HG03469 (cell line): ENCODE results near the gene EYA2.
"Not testable (repeated sequence)": the region's sequence is repeated elsewhere in the genome, so short reads cannot be mapped to it uniquely, and the experiment has no call there.

Experiments
- ATAC-seq: cut with Tn5 transposase; IDR thresholded peaks from one replicate; pipeline ENCODE4 v1.9.1; 2021; ENCODE audit warnings: mild to moderate bottlenecking, moderate library complexity, moderate number of reproducible peaks; ENCODE audit not compliant: unreplicated experiment

EYA2 gene

GRCh38 chr20:46894579-46894958, at the start of gene EYA2:
Gene EYA2, plus strand, starts transcription at chr20:46894843. Its CDS starts 95,168 bp downstream, at chr20:46990011.
- no peak for ATAC-seq

- no peak for ATAC-seq
These were observed 49.7 kb upstream of the EYA2 start for GRCh38 chr20:46844965-46845364.

GRCh38 chr20:46849269-46849668, 45.4 kb upstream of the EYA2 start:
- no peak for ATAC-seq

- no peak for ATAC-seq
These were observed 44.9 kb upstream of the EYA2 start for GRCh38 chr20:46849751-46850150.

- ATAC-seq: no peak
These were observed 44.2 kb upstream of the EYA2 start for GRCh38 chr20:46850416-46850815.

GRCh38 chr20:46850896-46851295, 43.7 kb upstream of the EYA2 start:
- ATAC-seq: no peak

GRCh38 chr20:46851746-46852145, 42.9 kb upstream of the EYA2 start:
- ATAC-seq: no peak

GRCh38 chr20:46852313-46852712, 42.3 kb upstream of the EYA2 start:
- ATAC-seq: no peak

- no peak for ATAC-seq
These were observed 40.7 kb upstream of the EYA2 start for GRCh38 chr20:46853926-46854325.

GRCh38 chr20:46857061-46857831, 37.4 kb upstream of the EYA2 start:
- no peak for ATAC-seq

- ATAC-seq: no peak
These were observed 28.8 kb upstream of the EYA2 start for GRCh38 chr20:46865824-46866223.

- no peak for ATAC-seq
These were observed 24.6 kb upstream of the EYA2 start for GRCh38 chr20:46870041-46870440.

- ATAC-seq: no peak
These were observed 22.1 kb upstream of the EYA2 start for GRCh38 chr20:46872328-46873211.

- ATAC-seq: no peak
These were observed 19.6 kb upstream of the EYA2 start for GRCh38 chr20:46875059-46875458.

GRCh38 chr20:46879386-46879785, 15.3 kb upstream of the EYA2 start:
- no peak for ATAC-seq

GRCh38 chr20:46879963-46880362, 14.7 kb upstream of the EYA2 start:
- not testable (repeated sequence) for ATAC-seq

- no peak for ATAC-seq
These were observed 10.8 kb upstream of the EYA2 start for GRCh38 chr20:46883892-46884291.

- ATAC-seq: no peak
These were observed 4.0 kb upstream of the EYA2 start for GRCh38 chr20:46890682-46891081.

- ATAC-seq: no peak
These were observed 1.6 kb upstream of the EYA2 start for GRCh38 chr20:46893051-46893450.

- ATAC-seq: no peak
These were observed 615 bp upstream of the EYA2 start for GRCh38 chr20:46893877-46894578.
